HG03196 (cell line): ENCODE data around the gene SELENOF.
A peak's percentile ranks its signal among the peaks of the same experiment; 100 is the strongest.

Source experiments
- ATAC-seq: cut with Tn5 transposase; IDR thresholded peaks from one replicate; pipeline ENCODE4 v1.9.1; 2021; ENCODE audit not compliant: unreplicated experiment

SELENOF gene

GRCh38 chr1:86913896-86914600, at the start of gene SELENOF:
Gene SELENOF, minus strand, starts transcription at chr1:86914126. Its CDS starts 15 bp downstream, at chr1:86914111.
- peak; percentile 80 for ATAC-seq

DNA sequence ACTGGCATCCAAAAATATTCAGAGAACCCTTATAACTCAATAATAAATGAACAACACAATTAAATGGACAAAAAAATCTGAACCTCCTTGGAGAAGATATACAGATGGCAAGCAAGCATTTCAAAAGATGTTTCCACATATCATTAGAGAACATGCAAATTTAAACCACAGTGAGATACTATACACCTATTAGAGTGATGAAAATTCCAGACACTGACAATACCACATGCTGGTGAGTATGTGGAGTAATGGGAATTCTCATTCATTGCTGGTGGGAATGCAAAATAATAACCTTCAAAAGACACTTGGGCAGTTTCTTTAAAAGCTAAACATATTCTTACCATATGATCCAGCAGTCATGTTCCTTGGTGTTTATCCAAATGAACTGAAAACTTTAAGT, 46.6 kb upstream of the SELENOF start:
- no peak for ATAC-seq

- no peak for ATAC-seq
Measured at GRCh38 chr1:86957221-86957620, 43.3 kb upstream of the SELENOF start.

DNA sequence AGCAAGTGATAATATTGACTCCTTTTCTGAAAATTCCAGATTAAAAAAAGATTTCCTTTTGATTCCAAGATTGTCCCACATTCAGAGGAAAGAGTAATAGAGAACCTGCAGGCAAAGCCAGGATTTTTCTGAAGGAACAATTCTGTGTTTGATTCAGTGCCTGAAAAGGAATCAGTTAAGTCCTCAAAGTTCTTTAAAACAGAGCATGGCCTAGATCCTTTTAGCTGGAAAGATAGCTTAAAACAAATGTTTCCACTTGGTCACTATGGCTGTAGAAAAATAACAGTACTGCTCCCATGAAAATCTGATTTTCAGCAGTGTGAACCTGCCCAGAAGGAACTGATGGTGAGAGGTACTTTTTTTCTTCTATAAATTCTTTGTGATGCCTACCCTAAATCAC, 42.3 kb upstream of the SELENOF start:
- ATAC-seq = no peak

GRCh38 chr1:86955678-86956077, 41.8 kb upstream of the SELENOF start:
- no peak for ATAC-seq

GRCh38 chr1:86953167-86953566, 39.2 kb upstream of the SELENOF start:
- ATAC-seq = no peak

DNA sequence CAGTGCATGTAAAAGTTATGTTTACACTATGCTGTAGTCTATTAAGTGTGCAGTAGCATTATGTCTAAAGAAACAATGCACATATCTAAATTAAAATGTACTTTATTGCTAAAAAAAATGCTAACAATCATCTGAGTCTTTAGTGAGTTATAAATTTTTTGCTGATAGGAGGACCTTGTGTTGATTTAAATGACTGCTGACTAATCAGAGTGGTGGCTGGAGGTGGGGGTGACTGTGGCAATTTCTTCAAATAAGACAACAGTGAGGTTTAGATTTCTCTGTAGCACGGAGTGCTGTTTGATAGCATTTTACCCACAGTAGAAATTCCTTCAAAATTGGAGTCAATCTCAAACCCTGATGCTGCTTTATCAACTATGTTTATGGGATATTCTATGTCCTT, 37.5 kb upstream of the SELENOF start:
- ATAC-seq = no peak

DNA sequence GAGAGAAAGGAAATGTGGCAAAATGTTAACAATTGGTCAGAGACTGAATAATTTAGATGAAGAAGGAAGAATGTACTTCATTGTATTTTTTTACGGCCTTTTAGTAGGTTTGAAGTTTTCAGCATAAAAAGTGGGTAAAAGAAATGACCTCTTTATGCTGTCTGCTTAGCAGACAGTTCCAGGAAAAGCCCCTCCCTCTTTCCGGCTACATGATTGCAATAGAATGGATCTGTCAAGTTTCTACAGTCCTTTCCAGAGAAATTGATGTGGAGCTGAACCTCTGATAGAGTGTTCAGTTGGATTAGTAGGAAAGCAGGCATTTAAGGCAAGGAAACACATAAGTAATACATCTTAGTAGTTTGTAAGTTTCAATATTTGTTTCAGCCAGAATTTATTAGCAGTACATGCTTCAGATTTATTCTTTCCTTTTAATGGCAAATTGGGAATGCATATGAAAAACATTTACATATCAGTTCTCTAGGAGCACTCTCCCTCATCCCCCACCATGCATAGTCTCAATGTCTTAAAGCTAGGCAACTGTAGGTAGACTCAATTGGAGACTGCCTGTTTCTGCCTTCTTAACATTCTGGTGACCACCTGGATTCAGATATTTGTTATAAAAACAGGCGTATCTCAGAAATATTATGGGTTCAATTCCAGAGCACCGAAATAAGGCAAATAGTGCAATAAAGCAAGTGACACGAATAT, 36.9 kb upstream of the SELENOF start:
- no peak for ATAC-seq

DNA sequence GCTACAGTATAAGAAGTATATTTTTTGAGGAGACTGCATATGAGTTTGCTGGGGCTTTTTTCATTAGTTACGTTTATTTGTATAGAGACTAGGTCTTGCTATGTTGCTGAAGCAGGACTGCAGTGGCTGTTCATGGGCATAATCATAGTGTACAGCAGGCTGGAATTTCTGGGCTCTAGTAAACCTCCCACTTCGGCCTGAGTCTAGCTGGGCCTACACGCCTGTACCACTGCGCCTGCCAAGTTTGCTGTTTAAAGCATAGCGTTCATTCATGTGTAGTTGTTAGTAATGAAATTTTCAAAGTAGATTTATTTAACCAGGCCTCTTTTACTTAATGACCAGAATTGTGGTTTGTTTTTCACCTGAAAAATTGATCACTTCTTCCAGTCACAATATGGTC, 34.3 kb upstream of the SELENOF start:
- ATAC-seq = no peak

- no peak for ATAC-seq
Measured at GRCh38 chr1:86942743-86943142, 28.8 kb upstream of the SELENOF start.

DNA sequence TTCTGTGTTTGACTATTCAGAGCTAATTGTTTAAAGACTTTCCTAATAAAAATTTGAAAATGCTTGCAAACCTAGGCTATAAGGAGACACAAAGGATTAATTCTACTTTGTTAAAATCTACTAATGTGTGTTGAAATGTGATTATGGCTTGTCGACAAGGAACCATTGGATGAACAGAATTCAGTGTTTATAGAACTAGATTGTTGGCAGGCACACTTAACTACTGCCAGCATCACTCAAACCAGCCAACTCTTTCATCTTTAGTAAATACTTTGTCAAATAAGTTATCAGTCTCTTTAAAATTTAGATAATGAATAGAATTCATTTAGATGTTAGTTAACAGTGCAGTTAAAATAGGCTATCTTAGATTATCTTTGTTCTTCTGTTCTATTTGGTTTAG, 28.1 kb upstream of the SELENOF start:
- no peak for ATAC-seq

DNA sequence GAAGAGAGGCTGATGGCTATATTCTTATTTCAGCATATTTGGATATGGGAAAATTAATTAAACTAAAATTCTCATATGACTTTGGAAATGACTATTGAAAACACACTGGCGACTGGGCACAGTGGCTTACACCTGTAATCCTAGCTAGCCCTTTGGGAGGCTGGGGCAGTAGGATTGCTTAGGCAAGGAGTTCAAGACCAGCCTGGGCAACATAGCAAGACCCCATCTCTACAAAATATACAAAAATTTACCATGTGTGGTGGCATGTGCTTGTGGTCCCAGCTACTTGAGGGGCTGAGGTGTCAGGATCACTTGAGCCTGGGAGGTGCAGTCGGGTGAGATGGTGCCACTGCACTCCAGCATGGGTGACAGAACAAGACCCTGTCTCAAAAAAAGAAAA, 26.7 kb upstream of the SELENOF start:
- no peak for ATAC-seq

- no peak for ATAC-seq
Measured at GRCh38 chr1:86939406-86939805, 25.5 kb upstream of the SELENOF start.

GRCh38 chr1:86938855-86939254, 24.9 kb upstream of the SELENOF start:
- ATAC-seq = no peak

DNA sequence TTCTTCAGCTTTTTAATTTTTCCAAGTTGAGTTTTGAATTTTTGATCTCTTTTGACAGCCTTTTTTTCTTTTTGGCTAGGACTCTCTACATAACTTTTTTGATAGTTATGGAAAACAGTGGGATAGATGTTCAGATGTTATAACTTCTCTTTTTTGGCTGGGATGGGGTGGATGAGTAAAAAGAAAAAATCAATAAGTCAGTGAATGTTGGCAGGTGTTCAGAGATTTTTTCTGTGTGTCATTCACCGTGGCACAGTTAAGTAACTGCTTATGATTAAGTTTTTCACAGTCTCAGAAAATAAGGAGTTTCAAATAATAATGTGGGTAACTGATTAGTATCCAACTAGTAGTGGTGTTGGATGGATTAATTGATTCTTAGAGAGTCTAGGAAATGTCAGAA, 24.5 kb upstream of the SELENOF start:
- no peak for ATAC-seq

GRCh38 chr1:86933562-86934377, 19.8 kb upstream of the SELENOF start:
- no peak for ATAC-seq

DNA sequence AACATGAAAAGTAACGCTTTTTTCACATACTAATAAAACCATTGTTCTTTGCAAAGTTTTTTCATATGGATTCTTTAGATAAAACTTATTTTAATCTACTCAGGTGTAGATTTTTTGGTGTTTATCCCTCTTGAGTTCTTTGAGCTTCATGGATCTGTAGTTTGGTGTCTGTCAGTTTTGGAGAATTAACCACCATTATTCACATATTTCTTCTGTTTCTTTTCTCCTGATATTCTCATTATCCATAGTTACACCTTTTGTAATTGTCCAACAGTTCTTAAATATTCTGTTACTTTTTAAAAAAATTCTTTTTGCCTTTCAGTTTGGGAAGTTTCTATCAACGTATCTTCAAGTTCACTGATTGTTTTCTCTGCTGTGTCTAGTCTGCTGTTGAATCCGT, 19.1 kb upstream of the SELENOF start:
- no peak for ATAC-seq

GRCh38 chr1:86928819-86929218, 14.9 kb upstream of the SELENOF start:
- ATAC-seq = no peak

- no peak for ATAC-seq
Measured at GRCh38 chr1:86926883-86927282, 13.0 kb upstream of the SELENOF start.

- ATAC-seq = no peak
Measured at GRCh38 chr1:86925742-86926141, 11.8 kb upstream of the SELENOF start.

DNA sequence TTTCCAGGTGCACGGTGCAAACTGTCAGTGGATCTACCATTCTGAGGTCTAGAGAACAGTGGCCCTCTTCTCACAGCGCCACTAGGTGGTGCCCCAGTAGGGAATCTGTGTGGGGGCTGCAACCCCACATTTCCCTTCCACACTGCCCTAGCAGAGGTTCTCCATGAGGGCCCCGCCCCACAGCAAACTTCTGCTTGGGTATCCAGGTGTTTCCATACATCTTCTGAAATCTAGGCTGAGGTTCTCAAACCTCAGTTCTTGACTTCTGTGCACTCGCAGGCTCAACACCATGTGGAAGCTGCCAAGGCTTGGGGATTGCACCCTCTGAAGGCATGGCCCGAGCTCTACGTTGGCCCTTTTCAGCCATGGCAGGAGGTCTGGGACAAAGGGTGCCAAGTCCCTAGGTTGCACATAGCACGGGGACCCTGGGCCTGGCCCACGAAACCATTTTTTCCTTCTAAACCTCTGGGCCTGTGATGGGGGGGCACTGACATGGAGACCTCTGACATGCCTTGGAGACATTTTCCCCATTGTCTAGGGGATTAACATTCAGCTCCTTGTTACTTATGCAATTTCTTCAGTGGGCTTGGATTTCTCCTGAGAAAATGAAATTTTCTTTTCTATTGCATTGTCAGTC, 10.5 kb upstream of the SELENOF start:
- no peak for ATAC-seq
